ENCODE measurements around the gene MAPRE2.

- TF ChIP-seq POLR2AphosphoS5 (IDR thresholded peaks at IDR 0.05): no peak
- no peak for TF ChIP-seq CTCF (IDR thresholded peaks at IDR 0.05; ENCODE audit: poor library complexity, severe bottlenecking)
- no peak for TF ChIP-seq REST (IDR thresholded peaks at IDR 0.05; ENCODE audit: borderline replicate concordance)
- TF ChIP-seq EP300 (conservative IDR thresholded peaks at IDR 0.05; ENCODE audit: poor library complexity, severe bottlenecking): no peak
Observed at GRCh38 chr18:35139517-35139916, 98.3 kb downstream of the MAPRE2 start.
